Fibroblast of lung (primary cell): ENCODE data around the gene PIAS4. TPM values are rescaled to one million over a fixed set of nuclear protein-coding genes. Genes with fewer than 3 reads are reported as not detected.
A peak's percentile ranks its signal among the peaks of the same experiment; 100 is the strongest.

Experiments used
- DNase-seq, 2 donors: peaks; one replicate each; pipeline versions ENCODE4 v3.0.0 to v3.0.0-alpha.2; 2010; ENCODE audit warnings: low read depth in 2 of 2
- H2AFZ ChIP-seq: 2 replicates; pipeline ENCODE4 v1.5.1; 2012; ENCODE audit warnings: low read length, control low read depth, inconsistent platforms
- H3K27ac ChIP-seq: 2 replicates; pipeline ENCODE4 v1.5.1; 2011; ENCODE audit warnings: low read length, control low read depth; ENCODE audit not compliant: insufficient read depth
- H3K27me3 ChIP-seq: 2 replicates; pipeline ENCODE4 v1.5.1; 2011; ENCODE audit warnings: mild to moderate bottlenecking, low read length; ENCODE audit not compliant: control insufficient read depth, insufficient read depth
- H3K36me3 ChIP-seq: 2 replicates; pipeline ENCODE4 v1.5.1; 2011; ENCODE audit warnings: low read length; ENCODE audit not compliant: control insufficient read depth, insufficient read depth
- H3K4me1 ChIP-seq: 2 replicates; pipeline ENCODE4 v1.5.1; 2011; ENCODE audit warnings: low read length; ENCODE audit not compliant: control insufficient read depth, insufficient read depth; ENCODE audit errors: extremely low read depth
- H3K4me2 ChIP-seq: 2 replicates; pipeline ENCODE4 v1.5.1; 2011; ENCODE audit warnings: low read length, control low read depth; ENCODE audit not compliant: insufficient read depth; ENCODE audit errors: extremely low read depth
- H3K4me3 ChIP-seq, 4 experiments: fragments of 200-600 bp in 1 of 4; sonication (generic) in 1 of 4; replicated peaks in 1 of 4; 2 replicates each; pipeline ENCODE4 v1.5.1; 2011 to 2016; ENCODE audit warnings: low read length in 4 of 4, low read depth in 3 of 4, mild to moderate bottlenecking in 3 of 4, control low read depth in 2 of 4, inconsistent platforms in 1 of 4, mixed read lengths in 1 of 4; ENCODE audit not compliant: insufficient read depth in 1 of 4; ENCODE audit errors: control extremely low read depth in 1 of 4
- H3K79me2 ChIP-seq: 2 replicates; pipeline ENCODE4 v1.5.1; 2012; ENCODE audit warnings: mild to moderate bottlenecking, low read length, inconsistent platforms; ENCODE audit not compliant: control insufficient read depth, insufficient read depth
- H3K9ac ChIP-seq: 2 replicates; pipeline ENCODE4 v1.5.1; 2011; ENCODE audit warnings: mild to moderate bottlenecking, low read length, control low read depth; ENCODE audit not compliant: insufficient read depth
- H3K9me3 ChIP-seq: 2 replicates; pipeline ENCODE4 v1.5.1; 2012; ENCODE audit warnings: low read depth, low read length; ENCODE audit not compliant: control insufficient read depth, insufficient read depth
- H4K20me1 ChIP-seq: 2 replicates; pipeline ENCODE4 v1.5.1; 2011; ENCODE audit warnings: low read length; ENCODE audit not compliant: control insufficient read depth, insufficient read depth; ENCODE audit errors: extremely low read depth
- CTCF ChIP-seq, 2 donors: IDR thresholded peaks in 1 of 2; conservative IDR thresholded peaks in 1 of 2; 1 replicate in 1 of 2; 2 replicates in 1 of 2; pipeline ENCODE4 v1.5.1; 2011 to 2012; ENCODE audit warnings: low read length in 2 of 2, control low read depth in 1 of 2, inconsistent platforms in 1 of 2, low read depth in 1 of 2, mild to moderate bottlenecking in 1 of 2
- EZH2 ChIP-seq: IDR thresholded peaks from 2 replicates; pipeline ENCODE4 v1.5.1; 2012; ENCODE audit warnings: low read length, control low read depth, mild to moderate bottlenecking; ENCODE audit errors: missing control alignments
- polyA plus RNA-seq, 2 donors: library from polyadenylated mRNA; depleted of rRNA in 1 of 2; stranded (reverse) in 1 of 2; unstranded in 1 of 2; fragments of >200 nt; gene quantifications; 2 replicates each; pipeline ENCODE4 v1.2.1, GENCODE V29; 2011 to 2012; ENCODE audit warnings: missing spikeins in 1 of 2
- total RNA-seq: library from RNA; depleted of rRNA; stranded (reverse); fragments of >200 nt; gene quantifications from 2 replicates; pipeline ENCODE4 v1.2.1, GENCODE V29; 2014

Gene PIAS4
- total and polyA plus RNA-seq, 2 donors (not counting 1 experiment from before 2014, with no cell fraction given), result 6.6 to 14.9 TPM

GRCh38 chr19:4035018-4035566 lies 27.6 kb downstream of the PIAS4 start:
- no peak for DNase-seq
- peaks cover 3% of the 10 kb centered on the region for H3K79me2 ChIP-seq
- peaks cover 1% of the 10 kb centered on the region for H3K9me3 ChIP-seq
- H4K20me1 ChIP-seq, result no peaks in the 10 kb centered on the region
- H3K4me3 ChIP-seq, result no peak overlapping the region
- peaks cover 33% of the 10 kb centered on the region for H3K36me3 ChIP-seq
- no peak for TF ChIP-seq EZH2
- no peak for TF ChIP-seq CTCF (conservative IDR thresholded peaks at IDR 0.05 in 1 of 2, IDR thresholded peaks at IDR 0.05 in 1 of 2; ENCODE audit: low read depth in 1 of 2, low read length in 2 of 2)
- H2AFZ ChIP-seq, result no peak overlapping the region
- no peak overlapping the region for H3K9ac ChIP-seq
- no peak overlapping the region for H3K4me2 ChIP-seq
- no peaks in the 10 kb centered on the region for H3K4me1 ChIP-seq
- H3K27ac ChIP-seq, result no peak overlapping the region
- no peaks in the 10 kb centered on the region for H3K27me3 ChIP-seq

- no peak overlapping the region for H3K9ac ChIP-seq
- TF ChIP-seq EZH2, result no peak
- no peak for TF ChIP-seq CTCF (conservative IDR thresholded peaks at IDR 0.05 in 1 of 2, IDR thresholded peaks at IDR 0.05 in 1 of 2; ENCODE audit: low read depth in 1 of 2, low read length in 2 of 2)
- no peak overlapping the region for H3K4me3 ChIP-seq
- no peaks in the 10 kb centered on the region for H4K20me1 ChIP-seq
- H3K36me3 ChIP-seq, result peaks cover 35% of the 10 kb centered on the region
- H3K9me3 ChIP-seq, result peaks cover 1% of the 10 kb centered on the region
- no peaks in the 10 kb centered on the region for H3K4me1 ChIP-seq
- no peak overlapping the region for H3K27ac ChIP-seq
- no peak overlapping the region for H2AFZ ChIP-seq
- no peaks in the 10 kb centered on the region for H3K27me3 ChIP-seq
- H3K79me2 ChIP-seq, result peaks cover 5% of the 10 kb centered on the region
- H3K4me2 ChIP-seq, result no peak overlapping the region
- peak in 1 of 2 donors; percentile 25 for DNase-seq
These were observed 28.0 kb downstream of the PIAS4 start for GRCh38 chr19:4035582-4035981.

- H3K4me2 ChIP-seq, result no peak overlapping the region
- H3K27me3 ChIP-seq, result no peaks in the 10 kb centered on the region
- H3K27ac ChIP-seq, result no peak overlapping the region
- no peak for TF ChIP-seq EZH2
- no peak for TF ChIP-seq CTCF (conservative IDR thresholded peaks at IDR 0.05 in 1 of 2, IDR thresholded peaks at IDR 0.05 in 1 of 2; ENCODE audit: low read depth in 1 of 2, low read length in 2 of 2)
- H2AFZ ChIP-seq, result no peak overlapping the region
- H3K36me3 ChIP-seq, result peaks cover 35% of the 10 kb centered on the region
- no peak overlapping the region for H3K9ac ChIP-seq
- DNase-seq, result no peak
- no peaks in the 10 kb centered on the region for H4K20me1 ChIP-seq
- no peaks in the 10 kb centered on the region for H3K4me1 ChIP-seq
- H3K79me2 ChIP-seq, result peaks cover 5% of the 10 kb centered on the region
- H3K9me3 ChIP-seq, result peaks cover 1% of the 10 kb centered on the region
- H3K4me3 ChIP-seq, result no peak overlapping the region
These were observed 29.2 kb downstream of the PIAS4 start for GRCh38 chr19:4036576-4037300.
